DOHH2 (cell line): ENCODE data around the gene ATP10B.

Experiments used
- H3F3A ChIP-seq: fragments of 200-600 bp; sonication (generic), shearing (Covaris generic); 2 replicates; pipeline ENCODE4 v1.6.0; 2016; ENCODE audit warnings: antibody characterized with exemption, mild to moderate bottlenecking; ENCODE audit not compliant: control insufficient read depth, insufficient read depth
- H3K27ac ChIP-seq: fragments of 200-600 bp; sonication (generic); 2 replicates; pipeline ENCODE4 v1.5.1; 2014; ENCODE audit warnings: low read depth, mild to moderate bottlenecking, low read length, moderate library complexity
- H3K27me3 ChIP-seq: fragments of 200-600 bp; sonication (generic); 2 replicates; pipeline ENCODE4 v1.6.1; 2014; ENCODE audit warnings: mild to moderate bottlenecking, low read length, mixed read lengths; ENCODE audit not compliant: control insufficient read depth
- H3K36me3 ChIP-seq: fragments of 200-600 bp; sonication (generic); 2 replicates; pipeline ENCODE4 v1.6.1; 2014; ENCODE audit warnings: mild to moderate bottlenecking, low read length, moderate library complexity, mixed read lengths; ENCODE audit not compliant: control insufficient read depth
- H3K4me1 ChIP-seq: fragments of 200-600 bp; sonication (generic); 2 replicates; pipeline ENCODE4 v1.6.1; 2014; ENCODE audit warnings: mild to moderate bottlenecking, low read length, mixed read lengths; ENCODE audit not compliant: control insufficient read depth
- H3K4me2 ChIP-seq: fragments of 200-600 bp; sonication (generic); 2 replicates; pipeline ENCODE4 v1.6.0; 2014; ENCODE audit warnings: mild to moderate bottlenecking, low read length, moderate library complexity
- H3K4me3 ChIP-seq: fragments of 200-600 bp; sonication (generic); 2 replicates; pipeline ENCODE4 v1.5.1; 2014; ENCODE audit warnings: mild to moderate bottlenecking, low read length, mixed read lengths
- H3K79me2 ChIP-seq: fragments of 200-600 bp; sonication (generic); 2 replicates; pipeline ENCODE4 v1.6.1; 2014; ENCODE audit warnings: mild to moderate bottlenecking, low read length, mixed read lengths; ENCODE audit not compliant: control insufficient read depth
- H3K9me2 ChIP-seq: fragments of 200-600 bp; sonication (generic); replicated peaks from 2 replicates; pipeline ENCODE4 v1.6.1; 2014; ENCODE audit warnings: mild to moderate bottlenecking, low read length, mixed read lengths; ENCODE audit not compliant: control insufficient read depth
- H3K9me3 ChIP-seq: fragments of 200-600 bp; sonication (generic); 2 replicates; pipeline ENCODE4 v1.6.1; 2014; ENCODE audit warnings: antibody characterized with exemption, low read length, mixed read lengths; ENCODE audit not compliant: control insufficient read depth, insufficient read depth
- H4K20me1 ChIP-seq: fragments of 200-600 bp; sonication (generic); 2 replicates; pipeline ENCODE4 v1.6.0; 2014; ENCODE audit warnings: low read depth, mild to moderate bottlenecking, antibody characterized with exemption, low read length, moderate library complexity; ENCODE audit not compliant: control insufficient read depth, insufficient read depth
- EZH2phosphoT487 ChIP-seq: fragments of 200-600 bp; sonication (generic); IDR thresholded peaks from 2 replicates; pipeline ENCODE4 v1.6.1; 2017; ENCODE audit warnings: borderline replicate concordance, mild to moderate bottlenecking, antibody characterized with exemption, low read length, moderate library complexity, mixed read lengths
- TF ChIP-seq, protein P1 (sequence below): fragments of 200-600 bp; sonication (generic); IDR thresholded peaks from one replicate; pipeline ENCODE4 v1.5.1; 2014; ENCODE audit warnings: antibody characterized with exemption, mild to moderate bottlenecking, low read depth, low read length; ENCODE audit not compliant: poor library complexity, severe bottlenecking

ATP10B gene

DNA sequence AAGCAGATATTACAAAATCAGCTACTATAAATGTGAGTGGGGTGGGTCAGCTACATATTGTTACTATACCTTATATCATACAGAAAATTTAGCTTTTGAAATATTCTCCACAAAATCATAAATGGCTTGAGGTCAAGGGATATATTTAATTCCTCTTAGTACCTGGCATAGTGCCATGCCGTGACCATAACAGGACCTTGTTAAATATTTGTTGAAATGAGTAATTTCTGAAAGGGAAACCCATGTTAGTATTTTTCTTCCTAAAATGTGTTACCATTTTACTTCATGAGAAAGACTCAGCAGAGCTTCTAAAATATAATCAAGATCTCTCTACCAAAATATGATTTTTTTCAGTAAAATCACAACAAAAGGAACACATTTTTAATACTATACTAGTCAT lies 14.8 kb downstream of the ATP10B start:
- Histone ChIP-seq H3F3A (no peaks in the 10 kb centered on the region), H3K27ac (no peak overlapping the region), H3K9me2 (no peaks in the 10 kb centered on the region), H3K9me3 (no peaks in the 10 kb centered on the region), H4K20me1 (no peaks in the 10 kb centered on the region), H3K4me2 (no peak overlapping the region), H3K36me3 (no peaks in the 10 kb centered on the region), H3K27me3 (no peaks in the 10 kb centered on the region), H3K4me1 (no peaks in the 10 kb centered on the region), H3K79me2 (no peaks in the 10 kb centered on the region), H3K4me3 (no peak overlapping the region)
- no peak for TF ChIP-seq EZH2phosphoT487
- TF ChIP-seq, protein P1, sequence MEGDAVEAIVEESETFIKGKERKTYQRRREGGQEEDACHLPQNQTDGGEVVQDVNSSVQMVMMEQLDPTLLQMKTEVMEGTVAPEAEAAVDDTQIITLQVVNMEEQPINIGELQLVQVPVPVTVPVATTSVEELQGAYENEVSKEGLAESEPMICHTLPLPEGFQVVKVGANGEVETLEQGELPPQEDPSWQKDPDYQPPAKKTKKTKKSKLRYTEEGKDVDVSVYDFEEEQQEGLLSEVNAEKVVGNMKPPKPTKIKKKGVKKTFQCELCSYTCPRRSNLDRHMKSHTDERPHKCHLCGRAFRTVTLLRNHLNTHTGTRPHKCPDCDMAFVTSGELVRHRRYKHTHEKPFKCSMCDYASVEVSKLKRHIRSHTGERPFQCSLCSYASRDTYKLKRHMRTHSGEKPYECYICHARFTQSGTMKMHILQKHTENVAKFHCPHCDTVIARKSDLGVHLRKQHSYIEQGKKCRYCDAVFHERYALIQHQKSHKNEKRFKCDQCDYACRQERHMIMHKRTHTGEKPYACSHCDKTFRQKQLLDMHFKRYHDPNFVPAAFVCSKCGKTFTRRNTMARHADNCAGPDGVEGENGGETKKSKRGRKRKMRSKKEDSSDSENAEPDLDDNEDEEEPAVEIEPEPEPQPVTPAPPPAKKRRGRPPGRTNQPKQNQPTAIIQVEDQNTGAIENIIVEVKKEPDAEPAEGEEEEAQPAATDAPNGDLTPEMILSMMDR: no peak

DNA sequence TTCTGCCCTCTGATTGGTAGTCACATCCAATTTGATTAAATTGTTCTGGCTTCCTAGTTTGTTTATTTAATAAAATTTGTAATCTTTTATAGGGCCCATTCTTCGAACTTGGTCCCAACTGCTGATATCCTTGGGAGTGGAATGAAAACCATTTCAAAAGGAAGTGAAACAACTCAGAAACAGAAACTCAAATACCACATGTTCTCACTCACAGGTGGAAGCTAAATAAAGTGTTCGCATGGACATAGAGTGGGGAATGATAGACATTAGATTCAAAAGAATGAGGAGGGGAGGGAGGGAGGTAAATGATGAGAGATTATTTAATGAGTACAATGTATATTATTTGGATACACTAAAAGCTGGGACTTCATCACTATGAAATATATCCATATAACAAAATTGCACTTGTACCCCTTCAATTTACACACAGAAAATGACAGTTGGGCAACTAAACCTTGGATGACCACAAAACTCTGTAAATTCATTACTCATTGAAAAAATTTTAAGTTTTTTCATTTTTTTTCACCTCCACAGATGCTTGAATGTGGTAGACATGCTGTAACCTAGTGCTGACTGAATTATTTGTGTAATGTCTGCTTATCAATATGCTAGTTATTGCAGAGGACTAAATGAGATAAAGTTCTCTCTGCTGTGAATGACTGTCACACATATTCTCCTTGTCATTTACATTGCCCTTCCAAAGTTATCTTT lies 16.0 kb downstream of the ATP10B start:
- H3K79me2 ChIP-seq: no peaks in the 10 kb centered on the region
- H4K20me1 ChIP-seq: no peaks in the 10 kb centered on the region
- H3K9me3 ChIP-seq: no peaks in the 10 kb centered on the region
- no peak overlapping the region for H3K4me2 ChIP-seq
- no peaks in the 10 kb centered on the region for H3F3A ChIP-seq
- H3K9me2 ChIP-seq: no peaks in the 10 kb centered on the region
- no peak for TF ChIP-seq EZH2phosphoT487
- no peak overlapping the region for H3K4me3 ChIP-seq
- no peak overlapping the region for H3K27ac ChIP-seq
- no peaks in the 10 kb centered on the region for H3K4me1 ChIP-seq
- H3K36me3 ChIP-seq: no peaks in the 10 kb centered on the region
- H3K27me3 ChIP-seq: no peaks in the 10 kb centered on the region

DNA sequence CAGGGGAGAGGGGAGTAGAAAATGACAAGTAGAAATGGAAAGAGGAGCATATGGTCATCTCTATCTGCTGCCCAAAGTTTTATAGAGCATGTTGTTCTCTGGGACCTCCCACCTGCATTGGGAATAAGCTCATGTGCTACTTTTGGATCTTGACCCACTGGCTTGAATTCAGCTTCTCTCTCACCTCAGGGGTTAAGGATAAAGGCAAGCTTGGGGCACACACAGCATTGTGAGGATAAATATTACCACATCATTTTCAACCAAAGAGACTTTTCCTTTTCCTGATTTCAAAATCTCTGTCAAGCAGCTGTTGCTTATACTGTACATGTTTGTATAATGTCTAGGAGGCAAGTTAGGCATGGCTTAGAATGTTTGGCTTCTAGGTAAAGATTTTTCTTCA lies 16.6 kb downstream of the ATP10B start:
- Histone ChIP-seq H4K20me1 (no peaks in the 10 kb centered on the region), H3K79me2 (no peaks in the 10 kb centered on the region), H3K9me2 (no peaks in the 10 kb centered on the region), H3K36me3 (no peaks in the 10 kb centered on the region), H3K4me1 (no peaks in the 10 kb centered on the region), H3K4me3 (no peak overlapping the region), H3K27me3 (no peaks in the 10 kb centered on the region), H3K27ac (no peak overlapping the region), H3F3A (no peaks in the 10 kb centered on the region), H3K4me2 (no peak overlapping the region), H3K9me3 (no peaks in the 10 kb centered on the region)
- TF ChIP-seq EZH2phosphoT487: no peak
- TF ChIP-seq, protein P1: no peak

DNA sequence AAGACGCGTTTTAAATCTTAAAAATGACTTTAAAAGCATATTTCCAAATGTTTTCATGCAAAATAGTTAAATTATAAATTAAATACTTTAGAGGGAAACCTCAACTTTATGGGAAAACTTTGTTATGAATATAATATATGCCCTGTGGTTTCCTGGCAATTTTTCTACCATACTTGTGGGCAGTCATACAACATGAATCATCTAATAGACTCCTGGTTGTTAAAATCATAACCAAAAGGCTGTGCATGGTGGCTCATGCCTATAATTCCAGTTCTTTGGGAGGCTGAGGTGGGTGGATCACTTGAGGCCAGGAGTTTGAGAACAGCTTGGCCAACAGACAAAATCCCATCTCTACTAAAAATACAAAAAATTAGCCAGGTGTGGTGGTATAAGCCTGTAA lies 18.2 kb downstream of the ATP10B start:
- no peak overlapping the region for H3K4me3 ChIP-seq
- no peaks in the 10 kb centered on the region for H3F3A ChIP-seq
- H3K27ac ChIP-seq: no peak overlapping the region
- no peak overlapping the region for H3K4me2 ChIP-seq
- H3K4me1 ChIP-seq: no peaks in the 10 kb centered on the region
- H3K9me3 ChIP-seq: no peaks in the 10 kb centered on the region
- H3K79me2 ChIP-seq: no peaks in the 10 kb centered on the region
- TF ChIP-seq, protein P1: no peak
- TF ChIP-seq EZH2phosphoT487: no peak
- no peaks in the 10 kb centered on the region for H3K36me3 ChIP-seq
- H3K27me3 ChIP-seq: no peaks in the 10 kb centered on the region
- H4K20me1 ChIP-seq: no peaks in the 10 kb centered on the region
- H3K9me2 ChIP-seq: no peaks in the 10 kb centered on the region
